ENCODE results near the gene AFMID.
"Not testable (repeated sequence)": the region's sequence is repeated elsewhere in the genome, so short reads cannot be mapped to it uniquely, and the experiment has no call there.

The AFMID gene

GRCh38 chr17:78238823-78239488 lies 51.8 kb downstream of the AFMID start:
- DNase-seq (ENCODE audit: low read depth): no peak

DNA sequence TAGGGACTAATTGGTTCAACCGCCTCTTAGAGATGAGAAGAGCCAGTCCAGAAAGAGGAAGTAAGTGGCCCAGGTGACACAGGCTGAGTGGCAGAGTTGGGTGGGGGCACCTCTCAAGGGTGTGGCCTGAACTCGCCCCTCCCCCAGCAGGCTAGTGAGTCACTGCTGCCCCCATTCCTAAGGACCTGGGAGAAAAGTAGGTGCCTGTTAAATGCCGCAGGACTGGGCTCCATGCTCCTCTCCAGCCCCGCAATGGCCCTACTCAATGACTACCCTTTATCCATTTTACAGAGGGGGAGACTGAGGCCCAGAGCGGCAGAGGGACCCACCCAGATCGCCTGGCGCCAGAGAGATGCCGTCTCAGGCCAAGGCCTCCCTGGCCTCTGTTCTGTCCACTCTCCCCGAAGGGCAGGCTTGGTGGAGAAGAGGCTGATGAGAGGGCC lies 52.3 kb downstream of the AFMID start:
- DNase-seq (ENCODE audit: low read depth): no peak

GRCh38 chr17:78240012-78240655 lies 53.0 kb downstream of the AFMID start:
- no peak for DNase-seq (ENCODE audit: low read depth)

GRCh38 chr17:78240839-78241238 lies 53.7 kb downstream of the AFMID start:
- no peak for DNase-seq (ENCODE audit: low read depth)

DNA sequence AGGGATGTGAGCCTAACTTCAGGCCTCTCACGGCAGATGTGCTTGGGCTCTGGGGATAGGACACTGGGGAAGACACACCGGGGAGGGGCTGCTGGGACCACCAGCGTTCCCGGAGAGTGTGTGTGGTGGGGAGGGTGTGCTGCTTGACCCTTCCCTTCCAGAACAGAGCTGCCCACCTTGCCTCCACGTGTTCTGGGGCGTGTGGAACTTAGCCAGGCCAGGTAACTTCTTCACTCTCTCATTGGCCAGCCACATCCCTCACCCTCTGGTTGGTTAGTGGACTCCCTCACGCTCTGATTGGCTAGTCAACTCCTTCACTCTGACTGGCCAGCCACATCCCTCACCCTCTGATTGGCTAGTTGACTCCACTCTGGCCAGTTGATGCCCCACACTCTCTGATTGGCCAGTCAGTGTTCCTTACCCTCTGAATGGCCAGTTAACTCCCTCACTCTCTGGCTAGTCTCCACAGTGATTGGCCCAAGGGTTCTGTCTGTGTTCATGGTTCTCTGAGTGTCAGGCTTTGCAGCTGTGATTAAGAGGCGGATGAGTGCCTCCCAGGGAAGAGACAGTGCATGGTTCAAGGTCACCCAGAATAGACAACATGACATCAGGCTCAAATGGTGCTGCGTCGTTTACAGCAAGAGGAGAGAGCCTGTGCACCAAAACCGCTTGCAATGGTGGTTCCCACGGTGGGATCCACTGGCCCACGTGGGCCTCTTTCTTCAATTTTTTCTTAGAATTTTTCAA lies 54.3 kb downstream of the AFMID start:
- peak; percentile 72 for DNase-seq (ENCODE audit: low read depth)

DNA sequence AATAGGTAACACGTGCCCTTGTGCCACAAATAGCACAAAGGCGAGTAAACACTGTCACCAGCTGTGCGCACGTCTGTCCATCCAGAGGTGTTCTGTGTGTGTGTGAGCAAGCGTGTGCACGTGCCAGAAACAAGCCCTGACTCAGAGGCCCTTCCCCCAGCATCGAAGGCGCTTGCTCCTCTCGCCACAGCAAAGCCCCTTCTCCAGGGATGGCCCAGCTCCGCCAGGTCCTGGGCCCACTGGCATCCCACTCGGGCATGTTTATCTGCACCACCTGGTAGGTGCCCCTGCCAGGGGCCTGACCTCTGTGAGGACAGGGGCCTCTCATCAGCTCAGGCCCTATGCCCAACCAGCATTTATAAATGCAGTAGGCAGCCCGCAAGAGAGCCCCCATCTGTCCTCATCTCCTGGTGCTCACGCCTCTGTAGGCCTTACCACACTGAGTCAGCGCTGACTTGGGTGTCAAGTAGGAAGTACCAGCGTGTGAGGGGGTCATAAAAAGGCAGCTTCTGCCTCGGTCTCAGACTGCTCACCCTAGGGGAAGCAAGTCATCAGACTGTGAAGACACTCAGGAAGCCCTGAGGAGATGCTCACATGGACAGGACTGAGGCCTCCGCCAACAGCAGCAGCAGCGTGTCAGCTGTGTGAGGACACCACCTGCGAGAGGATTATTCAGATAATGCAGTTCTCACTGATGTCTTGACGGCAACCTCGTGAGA lies 55.0 kb downstream of the AFMID start:
- no peak for DNase-seq (ENCODE audit: low read depth)

DNA sequence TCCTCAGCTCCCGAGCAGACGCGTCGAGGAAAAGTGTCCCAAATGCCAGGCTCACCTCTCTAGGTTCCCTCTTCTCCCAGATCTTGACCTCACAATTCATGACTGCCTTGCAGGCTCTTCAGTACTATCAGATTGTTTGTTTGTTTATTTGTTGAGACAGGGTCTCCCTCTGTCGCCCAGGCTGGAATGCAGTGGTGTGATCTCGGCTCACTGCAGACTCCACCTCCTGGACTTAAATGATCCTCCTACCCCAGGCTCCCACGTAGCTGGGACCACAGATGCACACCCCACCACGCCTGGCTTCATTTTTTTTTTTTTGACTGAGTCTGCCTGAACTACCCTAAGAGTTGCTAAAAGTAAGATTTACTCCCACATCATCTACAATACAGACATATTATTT lies 60.1 kb downstream of the AFMID start:
- DNase-seq (ENCODE audit: low read depth): no peak

DNA sequence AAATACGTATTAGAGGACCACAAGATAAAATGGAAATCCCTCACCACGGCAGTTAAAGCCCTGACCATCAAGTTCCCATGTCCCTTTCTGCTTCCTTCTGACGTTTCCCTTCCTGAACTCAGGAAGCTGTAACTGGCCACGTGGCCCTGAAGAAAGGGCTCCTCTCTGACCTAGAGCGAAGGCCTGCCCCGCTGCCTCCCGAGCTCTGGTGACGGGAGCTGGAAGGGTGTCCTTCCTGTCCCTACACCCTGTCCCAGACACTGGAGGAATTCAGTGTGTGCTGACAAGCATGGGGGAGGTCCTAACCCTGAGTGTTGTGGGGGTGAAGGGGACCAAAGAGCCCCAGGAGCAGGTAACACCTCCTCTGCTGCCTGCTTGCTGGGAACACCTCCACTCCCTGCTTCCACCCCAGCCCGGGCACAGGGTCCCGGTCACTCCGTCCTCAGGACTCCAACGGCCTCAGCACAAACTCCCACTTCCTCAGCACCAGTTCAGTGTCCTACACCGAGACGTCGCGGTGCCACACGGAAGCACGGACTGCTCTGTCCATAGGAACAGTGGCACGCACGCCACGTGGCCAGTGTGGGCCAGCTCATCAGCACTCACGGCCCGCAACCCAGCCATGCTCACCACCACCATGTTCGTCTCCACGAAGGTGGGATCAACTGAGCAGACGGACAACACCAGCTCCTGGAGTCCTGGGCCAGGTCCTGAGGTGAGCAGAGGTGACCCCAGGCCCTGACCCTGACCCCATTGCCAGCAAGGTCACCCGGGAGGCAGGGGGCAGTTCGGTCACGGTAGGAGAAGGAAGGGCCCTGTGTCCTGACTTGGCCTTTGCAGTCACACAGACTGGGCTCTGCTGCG lies 61.1 kb downstream of the AFMID start:
- DNase-seq (ENCODE audit: low read depth): no peak

GRCh38 chr17:78249074-78249817 lies 62.1 kb downstream of the AFMID start:
- no peak for DNase-seq (ENCODE audit: low read depth)

- DNase-seq (ENCODE audit: low read depth): no peak
Observed at GRCh38 chr17:78249818-78250806, 63.0 kb downstream of the AFMID start.

DNA sequence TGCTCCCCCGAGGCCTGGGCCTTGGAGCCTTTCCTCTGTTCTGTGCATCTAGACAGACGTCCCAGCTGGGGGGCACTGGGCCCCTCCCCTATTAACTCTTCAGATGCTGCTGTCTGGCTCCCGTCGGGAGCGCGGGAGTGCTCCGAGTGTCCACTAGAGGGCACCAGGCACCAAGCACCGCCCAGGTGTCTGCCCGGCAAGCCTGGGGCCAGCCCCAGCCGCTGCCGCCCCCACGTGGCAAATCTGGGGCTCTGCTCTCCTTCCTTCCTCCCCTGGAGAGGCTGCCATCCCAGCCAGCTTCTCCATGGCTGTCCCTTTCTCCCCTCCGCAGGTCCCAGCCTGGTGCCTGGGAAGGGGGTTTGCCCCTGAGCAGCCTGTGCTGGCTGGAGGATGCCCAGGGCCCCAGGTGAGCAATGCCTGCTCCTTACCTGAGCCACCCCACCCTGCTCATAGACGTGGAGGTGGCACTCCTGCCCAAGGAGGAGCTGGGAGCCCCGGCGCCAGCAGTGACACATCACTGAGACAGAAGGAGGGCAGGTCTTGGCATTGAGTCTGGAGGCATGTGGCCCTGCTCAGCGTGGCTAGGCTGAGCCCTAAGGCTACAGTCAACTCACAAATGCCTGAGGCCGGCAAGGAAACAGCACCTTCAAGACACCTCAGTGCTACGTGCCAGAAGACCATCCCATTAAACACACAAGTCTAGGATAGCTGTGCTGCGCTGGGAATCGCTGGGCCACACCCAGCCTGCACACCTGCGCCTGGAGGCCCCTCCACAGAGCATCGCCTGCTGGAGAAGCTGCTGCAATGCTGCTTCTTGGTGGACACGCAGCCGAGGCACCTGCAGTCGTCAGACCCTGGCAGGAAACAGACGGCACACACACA lies 64.0 kb downstream of the AFMID start:
- DNase-seq (ENCODE audit: low read depth): peak; percentile 81

GRCh38 chr17:78251773-78252103 lies 64.6 kb downstream of the AFMID start:
- no peak for DNase-seq (ENCODE audit: low read depth)

DNA sequence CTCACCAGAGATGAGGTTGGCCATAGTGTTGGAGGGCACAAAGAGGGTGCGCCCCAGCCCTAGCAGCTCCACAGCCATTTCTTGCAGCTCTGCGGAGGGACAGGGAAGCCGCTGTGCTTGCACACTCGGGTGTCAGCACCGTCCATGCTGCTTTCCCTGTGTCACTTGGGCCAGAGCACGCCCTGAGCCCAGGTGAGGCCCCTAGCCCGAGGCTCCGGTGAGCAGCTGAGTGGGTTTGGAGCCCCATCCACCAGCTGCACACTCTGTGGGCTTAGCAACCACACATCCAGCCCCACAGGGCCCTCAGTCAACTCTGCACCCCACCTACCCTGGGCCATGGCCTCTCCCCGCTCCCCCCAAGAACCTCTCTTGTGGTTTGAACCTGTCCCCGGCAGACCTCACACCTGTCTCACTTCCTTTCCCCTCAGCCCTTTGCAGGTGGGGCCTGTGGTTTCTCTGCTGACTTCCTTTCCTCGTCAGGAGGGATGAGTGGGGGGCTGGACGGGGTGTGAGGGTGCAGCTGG lies 65.0 kb downstream of the AFMID start:
- DNase-seq (ENCODE audit: low read depth): no peak

DNA sequence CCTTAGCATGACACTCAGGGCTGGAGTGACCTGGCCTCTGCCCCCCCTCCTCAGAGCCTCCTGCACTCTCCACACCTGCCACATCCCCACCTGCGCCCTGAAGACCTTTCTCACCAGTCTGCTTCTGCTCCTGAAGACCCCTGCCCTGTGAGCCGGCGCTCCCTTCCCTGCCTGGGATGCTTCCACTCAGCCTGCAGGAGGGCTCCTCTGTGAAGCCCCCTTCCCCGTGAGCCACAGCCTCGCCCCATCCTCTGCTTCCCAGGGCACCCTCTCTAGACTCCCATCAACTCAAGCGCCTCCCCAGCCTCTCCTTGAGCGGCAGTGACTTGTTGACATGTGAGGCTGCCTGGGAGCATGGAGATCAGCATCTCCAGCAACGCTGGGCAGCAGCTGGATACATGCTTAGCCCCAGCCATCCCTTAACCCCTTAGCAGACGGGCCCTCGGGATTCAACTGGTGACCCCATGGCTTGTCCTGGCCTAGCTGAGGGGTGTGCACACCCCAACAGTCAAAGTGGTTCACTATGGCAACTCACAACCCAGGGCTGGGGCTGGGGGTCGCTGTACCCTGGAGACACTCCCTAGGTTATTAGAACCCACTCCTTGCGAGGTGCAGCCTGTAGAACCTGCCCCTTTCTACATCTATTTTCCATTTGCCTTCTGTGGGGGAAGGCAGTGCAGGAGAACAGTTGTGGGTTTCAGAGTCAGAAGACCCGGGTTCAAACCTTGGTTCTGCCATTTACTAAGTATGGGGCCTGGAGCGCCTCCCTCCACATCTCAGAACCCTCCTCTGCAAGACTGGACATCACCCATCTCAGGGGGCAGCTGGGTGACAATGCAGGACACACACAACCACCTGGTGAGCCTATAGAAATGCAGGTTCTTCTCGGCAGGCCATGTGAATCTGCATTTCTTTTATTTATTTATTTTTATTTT lies 65.8 kb downstream of the AFMID start:
- DNase-seq (ENCODE audit: low read depth): no peak

GRCh38 chr17:78253636-78253945 lies 66.4 kb downstream of the AFMID start:
- DNase-seq (ENCODE audit: low read depth): not testable (repeated sequence)

GRCh38 chr17:78253946-78254672 lies 66.9 kb downstream of the AFMID start:
- peak; percentile 83 for DNase-seq (ENCODE audit: low read depth)

Data from CMK (cell line).